Measurements from ENCODE around the gene POLR2E. TPM values are rescaled to one million over a fixed set of nuclear protein-coding genes. Genes with fewer than 3 reads are reported as not detected.

The POLR2E gene
- total and polyA plus RNA-seq, 9 of the 15 experiments (the other 6 are each of a cell fraction or from before 2014, with no cell fraction given) = 3.4 to 413 (median 244) TPM

- TF ChIP-seq DMBX1 (CRISPR knock-in tag; IDR thresholded peaks at IDR 0.05; ENCODE audit: borderline replicate concordance) (no peak), POLR2A (conservative IDR thresholded peaks at IDR 0.05) (peak; percentile 64; the same call in 1 of the 2 replicates), HBP1 (CRISPR knock-in tag; IDR thresholded peaks at IDR 0.05) (no peak), CBX1 (IDR thresholded peaks at IDR 0.05; ENCODE audit: low read depth) (peak; percentile 94), ZBED1 (IDR thresholded peaks at IDR 0.05) (peak; percentile 42; the same call in 1 of the 2 replicates), ZNF140 (CRISPR knock-in tag; IDR thresholded peaks at IDR 0.05) (no peak), HSF4 (CRISPR knock-in tag; IDR thresholded peaks at IDR 0.05; ENCODE audit: borderline replicate concordance) (no peak), EWSR1 (IDR thresholded peaks at IDR 0.05; ENCODE audit: borderline replicate concordance, low read depth, partially characterized antibody) (no peak), ZNF407 (IDR thresholded peaks at IDR 0.05; ENCODE audit: low read depth) (no peak), SRSF7 (optimal IDR thresholded peaks at IDR 0.05; ENCODE audit: low read depth, low read length) (no peak), ZNF431 (CRISPR knock-in tag; IDR thresholded peaks at IDR 0.05) (no peak), HOXB6 (CRISPR knock-in tag; IDR thresholded peaks at IDR 0.05; ENCODE audit: borderline replicate concordance) (no peak), ZNF589 (CRISPR knock-in tag; IDR thresholded peaks at IDR 0.05; ENCODE audit: low read depth) (no peak), FUS (optimal IDR thresholded peaks at IDR 0.05; ENCODE audit: low read depth, low read length) (no peak), USF1 (CRISPR knock-in tag; IDR thresholded peaks at IDR 0.05) (no peak), ZKSCAN1 (IDR thresholded peaks at IDR 0.05; ENCODE audit: low read depth, low read length) (0 out of 2 replicates have a peak, but pooled peaks have one; percentile 44)
Measured at GRCh38 chr19:1041835-1042685, 53.1 kb downstream of the POLR2E start (continued).

All from K562 (cell line).